Mucosa of descending colon (tissue), 3 donors: ENCODE measurements around the gene LCE3D. TPM values are rescaled to one million over a fixed set of nuclear protein-coding genes. Genes with fewer than 3 reads are reported as not detected.
"Not testable (repeated sequence)": the region's sequence is repeated elsewhere in the genome, so short reads cannot be mapped to it uniquely, and the experiment has no call there.

Experiments used
- ATAC-seq: fragments of 200-7000 bp; cut with Tn5 transposase; one replicate; pipeline ENCODE4 v1.9.1; 2020; ENCODE audit warnings: mild to moderate bottlenecking, moderate library complexity
- DNase-seq, 3 donors: peaks; one replicate each; pipeline ENCODE4 v3.0.0-alpha.2; 2020
- H3K36me3 ChIP-seq: fragments of 200-600 bp; one replicate; pipeline ENCODE4 v1.8.0; 2021; ENCODE audit warnings: low read depth, mild to moderate bottlenecking
- H3K4me1 ChIP-seq: fragments of 200-600 bp; one replicate; pipeline ENCODE4 v1.8.0; 2021; ENCODE audit warnings: low read depth, mild to moderate bottlenecking
- H3K4me3 ChIP-seq: fragments of 200-600 bp; one replicate; pipeline ENCODE4 v1.8.0; 2021; ENCODE audit warnings: mild to moderate bottlenecking
- H3K9me3 ChIP-seq: fragments of 200-600 bp; one replicate; pipeline ENCODE4 v1.8.0; 2021; ENCODE audit warnings: mild to moderate bottlenecking
- CTCF ChIP-seq: fragments of 200-600 bp; IDR thresholded peaks from one replicate; pipeline ENCODE4 v1.8.0; 2022; ENCODE audit warnings: antibody characterized with exemption, mild to moderate bottlenecking
- intact Hi-C, 2 donors: fragments of 100-400 bp; cut with DNase I in 1 of 2; cut with micrococcal nuclease in 1 of 2; formaldehyde crosslinking; loops; one replicate each; pipeline versions ENCODE4 v1.11.0 to v1.11.1; 2022; cut with DNase I, micrococcal nuclease
- total RNA-seq, 3 donors: library from RNA; stranded (reverse); fragmentation: NEBNext Ultra II Directional in 2 of 3; extraction: Animal tissue kit (Norgen Biotek cat#: 25700) in 2 of 3; gene quantifications; one replicate each; pipeline versions ENCODE4 v1.2.1 to v1.2.4, GENCODE V29; 2021 to 2023
- donor health status: DM: no; HTN: no; CAD: no; lungs with moderate emphysema.
- donor health status: DM: no; HTN: no; CAD: no.
- donor health status: DM: no; HTN: yes; CAD: no.

The LCE3D gene
- total RNA-seq, 3 donors from 2014 or later, result not detected

- ATAC-seq (no peak), DNase-seq (no peak)
- intact Hi-C loops, result no loop called here
- Histone ChIP-seq H3K9me3 (peaks cover 3% of the 10 kb centered on the region), H3K4me3 (no peak within 1 kb of the TSS), H3K36me3 (no peaks in the 10 kb centered on the region), H3K4me1 (no peaks in the 10 kb centered on the region)
- no peak for TF ChIP-seq CTCF
These were observed 33.2 kb upstream of the LCE3D start, which contains the start of gene LCE3B for GRCh38 chr1:152613511-152613910. TSS of gene LCE3B (plus strand) at chr1:152613811. CDS start at chr1:152613811, 0 bp downstream.

GRCh38 chr1:152599934-152600333 is 19.6 kb upstream of the LCE3D start, which contains the start of gene LCE3C:
TSS of gene LCE3C (plus strand) at chr1:152600234. CDS start at chr1:152600732, 498 bp downstream.
- DNase-seq, result no peak
- Histone ChIP-seq H3K4me1 (no peaks in the 10 kb centered on the region), H3K36me3 (no peaks in the 10 kb centered on the region), H3K4me3 (no peak within 1 kb of the TSS), H3K9me3 (no peaks in the 10 kb centered on the region)
- ATAC-seq, result no peak
- no peak for TF ChIP-seq CTCF
- intact Hi-C loops, result no loop called here

GRCh38 chr1:152596986-152597385 is 16.7 kb upstream of the LCE3D start:
- Histone ChIP-seq H3K9me3 (no peaks in the 10 kb centered on the region), H3K4me3 (no peak overlapping the region), H3K4me1 (no peaks in the 10 kb centered on the region), H3K36me3 (no peaks in the 10 kb centered on the region)
- no peak for TF ChIP-seq CTCF
- no peak for ATAC-seq
- intact Hi-C loops, result no loop called here
- DNase-seq, result no peak

DNA sequence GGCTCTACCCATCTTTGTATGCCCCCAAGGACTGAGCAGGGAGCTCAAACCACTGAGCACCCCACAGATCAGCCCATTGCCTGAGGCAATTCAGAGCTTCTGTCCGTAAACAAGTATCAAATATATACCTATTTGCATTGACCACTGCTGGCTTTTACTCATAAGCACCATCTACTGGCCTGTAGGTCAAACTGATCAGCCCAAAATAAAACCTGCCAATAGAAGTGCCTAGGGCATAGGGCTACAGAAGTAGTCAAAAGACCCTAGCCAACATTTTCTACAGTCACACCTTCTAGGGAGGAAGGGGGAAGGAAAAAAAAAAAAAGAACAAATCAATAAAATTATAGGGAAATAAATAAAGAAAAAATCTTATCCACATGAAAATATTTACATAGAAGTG is 5.3 kb upstream of the LCE3D start:
- DNase-seq (no peak), ATAC-seq (no peak)

GRCh38 chr1:152582647-152583046 is 2.3 kb upstream of the LCE3D start:
- no peak for ATAC-seq
- intact Hi-C loops, result no loop called here

More for the DNA sequence above, 5.3 kb upstream of the LCE3D start:
- no peaks in the 10 kb centered on the region for H3K4me1 ChIP-seq
- TF ChIP-seq CTCF, result no peak
- no peaks in the 10 kb centered on the region for H3K9me3 ChIP-seq
- intact Hi-C loops, result no loop called here
- no peak overlapping the region for H3K4me3 ChIP-seq
- no peaks in the 10 kb centered on the region for H3K36me3 ChIP-seq

DNA sequence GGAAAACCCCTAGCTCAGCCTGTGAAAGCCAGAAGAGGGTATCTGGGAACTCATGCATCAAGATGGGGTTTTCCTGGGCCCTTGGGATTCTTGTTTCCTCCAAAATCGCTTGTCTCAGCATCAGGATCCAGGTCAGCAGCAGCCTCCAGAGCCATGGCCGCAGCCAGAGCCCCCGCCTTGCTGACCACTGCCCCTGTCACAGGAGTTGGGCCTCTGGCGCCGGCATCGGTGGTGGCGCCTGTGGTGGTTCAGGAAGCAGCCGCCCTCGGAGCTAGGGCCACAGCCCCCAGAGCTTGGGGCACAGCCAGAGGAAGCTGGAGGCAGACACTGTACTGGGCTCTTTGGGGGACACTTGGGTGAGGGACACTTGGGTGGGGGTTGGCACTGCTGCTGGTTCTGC is 790 bp downstream of the LCE3D start:
- H3K4me1 ChIP-seq, intact Hi-C loops, DNase-seq, H3K9me3 ChIP-seq, ATAC-seq, H3K36me3 ChIP-seq, H3K4me3 ChIP-seq: not testable (repeated sequence)

More at GRCh38 chr1:152582647-152583046, 2.3 kb upstream of the LCE3D start:
- no peak for TF ChIP-seq CTCF
- H3K36me3 ChIP-seq, result no peaks in the 10 kb centered on the region
- H3K4me3 ChIP-seq, result no peak overlapping the region
- DNase-seq, result no peak
- no peaks in the 10 kb centered on the region for H3K9me3 ChIP-seq
- H3K4me1 ChIP-seq, result no peaks in the 10 kb centered on the region
